Cardiac septum (tissue), 1 donor: ENCODE results near the gene CYYR1. TPM values are rescaled to one million over a fixed set of nuclear protein-coding genes. Genes with fewer than 3 reads are reported as not detected.
A peak's percentile ranks its signal among the peaks of the same experiment; 100 is the strongest.

Source experiments
- DNase-seq: peaks from one replicate; pipeline ENCODE4 v3.0.0-alpha.2; 2020; ENCODE audit warnings: low spot score
- intact Hi-C: fragments of 100-400 bp; cut with DNase I; formaldehyde crosslinking; loops from one replicate; pipeline ENCODE4 v1.14.0; 2022
- long read RNA-seq: library from polyadenylated mRNA; unstranded; transcript quantifications from one replicate; pipeline ENCODE4 v2.0.0, GENCODE V29; 2021
- total RNA-seq: library from RNA; stranded (reverse); fragmentation: NEBNext Ultra II Directional; extraction: Animal tissue kit (Norgen Biotek cat#: 25700); gene quantifications from one replicate; pipeline ENCODE4 v1.2.1, GENCODE V29; 2021
- donor health status: DM: no; HTN: no; CAD: no.

CYYR1 gene
- total RNA-seq: 13.8 TPM
- long read RNA-seq, transcript CYYR1-201 (4 exons, 3,101 nt): major isoform, 28 of 47 reads
- long read RNA-seq, partial matches to known transcripts: 4 of 47 reads
- long read RNA-seq, other reads (novel, unspliced or antisense): 15 of 47 reads

DNA sequence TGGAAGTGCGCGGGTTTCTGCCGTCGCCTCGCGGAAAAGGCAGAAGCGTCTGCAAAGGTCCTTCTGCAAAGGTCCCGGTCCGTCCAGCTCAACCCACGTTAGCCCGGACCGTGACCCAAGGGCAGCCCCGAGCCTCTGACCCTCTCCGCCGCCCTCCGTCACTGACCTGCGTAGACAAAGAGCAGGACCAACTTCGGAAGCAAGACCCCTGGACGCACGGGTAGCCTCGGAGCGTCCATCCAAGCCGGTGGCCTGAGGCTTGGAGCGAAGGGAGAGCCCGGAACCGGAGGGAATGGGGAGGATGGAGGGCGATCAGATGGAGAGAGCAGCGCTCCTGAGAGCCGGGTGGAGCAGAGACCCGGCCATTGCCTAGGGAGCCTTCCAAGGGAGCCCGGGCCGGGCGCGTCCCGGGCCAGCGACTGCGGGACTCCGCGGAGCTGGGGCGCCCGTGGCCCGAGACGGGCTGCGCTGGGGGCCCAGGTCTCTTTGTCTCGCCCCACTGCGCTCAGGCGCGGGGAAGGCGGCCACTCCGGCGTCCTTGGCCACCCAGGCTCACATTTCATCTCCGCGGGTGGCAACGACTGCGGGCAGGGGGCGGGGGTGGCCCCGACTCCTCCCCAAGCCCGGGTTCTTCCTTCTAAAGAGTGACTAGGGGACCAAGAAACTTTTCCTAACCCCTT, at the start of gene CYYR1:
Gene CYYR1 (minus strand): TSS at position 585 of the 680 bp plus-strand sequence. CDS start 346 bp downstream, at position 239.
- intact Hi-C loops: loop anchor here (10.0 kb wide), 1 partner anchor 688 kb away; no protein-coding TSS in a partner anchor
- peak; percentile 79 for DNase-seq

DNA sequence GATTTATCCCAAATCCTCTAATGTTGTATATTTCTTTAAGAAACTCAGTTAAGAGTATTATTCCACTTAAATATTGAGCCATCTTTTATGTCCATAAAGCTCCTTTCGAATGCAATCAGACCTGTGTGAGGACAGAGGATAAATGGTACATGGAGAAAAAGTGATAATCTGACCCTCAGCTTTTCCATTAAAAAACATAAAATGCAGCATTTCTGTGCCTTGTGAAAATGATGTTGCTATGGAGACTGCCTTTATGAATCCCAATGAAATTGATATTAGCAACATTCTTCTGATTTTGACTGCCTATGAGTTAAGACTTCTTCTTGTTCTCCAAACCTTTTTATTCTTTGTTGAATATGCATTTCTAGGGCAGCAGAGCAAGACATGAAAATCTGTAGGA, 44.1 kb upstream of the CYYR1 start:
- intact Hi-C loops: no loop called here
- DNase-seq: no peak

DNA sequence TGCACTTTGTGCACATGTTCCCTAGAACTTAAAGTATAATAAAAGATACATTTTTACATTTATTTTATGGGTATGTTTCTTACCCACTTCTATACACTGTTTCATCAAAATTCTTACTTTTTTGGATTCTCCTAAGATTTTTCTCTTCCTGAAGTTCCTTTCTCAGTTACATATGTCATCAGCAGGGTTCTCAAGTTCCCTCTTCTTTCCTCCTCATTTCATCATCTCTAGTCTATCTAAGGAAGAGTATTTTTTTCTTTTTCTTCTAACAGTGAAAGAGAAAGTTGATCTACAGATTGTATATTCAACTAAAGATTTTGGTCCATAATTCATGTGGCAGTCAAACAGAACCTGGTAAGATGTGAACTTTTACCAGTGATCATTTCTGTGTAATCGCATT, 41.2 kb upstream of the CYYR1 start:
- no peak for DNase-seq
- intact Hi-C loops: no loop called here

DNA sequence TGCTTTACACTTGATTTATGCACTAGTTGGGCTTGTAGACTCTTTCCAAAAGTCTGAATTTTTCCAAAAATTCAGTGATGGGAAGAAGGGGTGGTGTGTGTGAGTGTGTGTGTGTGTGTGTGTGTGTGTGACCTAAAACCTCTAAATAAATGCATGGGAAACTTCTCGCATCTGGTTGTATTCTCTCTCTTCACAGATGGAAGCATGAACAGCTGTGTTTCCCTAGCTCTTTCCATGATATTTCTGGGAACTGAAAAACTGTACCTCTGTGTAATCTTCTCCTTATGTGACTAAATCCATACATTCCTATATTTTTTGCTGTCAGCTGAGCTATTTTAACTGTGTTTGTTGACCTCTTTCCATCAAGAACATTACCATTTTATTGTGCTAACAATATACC, 26.2 kb upstream of the CYYR1 start:
- intact Hi-C loops: no loop called here

DNA sequence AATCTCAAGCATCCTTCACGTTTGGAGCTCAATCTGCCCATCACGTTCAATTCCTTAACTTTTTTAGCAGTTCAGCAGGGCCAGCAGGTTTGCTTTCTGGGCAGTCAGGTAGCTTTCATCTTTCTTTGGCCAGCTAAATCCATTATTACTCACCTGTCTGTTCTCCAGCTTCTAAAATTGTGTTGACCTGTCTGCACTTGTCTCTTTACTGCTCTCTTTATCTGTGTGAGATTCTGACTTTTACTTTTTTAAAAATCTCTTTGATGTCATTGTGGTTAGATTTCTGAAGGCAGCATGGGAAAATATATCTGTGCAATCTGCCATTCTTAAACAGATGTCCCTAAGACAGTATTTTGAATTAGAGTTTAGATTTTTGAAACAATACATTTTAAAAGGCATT, 24.9 kb upstream of the CYYR1 start:
- intact Hi-C loops: no loop called here

More for the DNA sequence above, 26.2 kb upstream of the CYYR1 start:
- no peak for DNase-seq

DNA sequence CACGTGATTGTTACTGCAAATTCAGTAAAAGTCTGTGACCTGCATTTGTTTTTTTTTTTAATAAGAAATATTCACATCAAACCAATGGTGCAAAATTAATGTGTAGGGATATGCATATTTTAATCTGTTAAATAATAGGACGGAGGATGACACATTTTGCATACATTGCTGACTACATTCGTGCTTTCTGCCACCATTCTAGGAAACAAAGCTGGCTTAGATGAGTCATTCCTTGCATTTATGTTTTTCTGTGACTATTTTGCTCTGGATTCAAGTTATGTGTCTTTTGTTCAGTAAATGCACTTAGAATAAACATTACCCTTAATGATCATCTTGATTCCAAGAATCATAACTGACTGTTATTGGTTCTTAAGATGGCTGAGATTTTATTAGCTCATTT, 23.9 kb upstream of the CYYR1 start:
- intact Hi-C loops: no loop called here
- no peak for DNase-seq

More for the DNA sequence above, 24.9 kb upstream of the CYYR1 start:
- DNase-seq: no peak

DNA sequence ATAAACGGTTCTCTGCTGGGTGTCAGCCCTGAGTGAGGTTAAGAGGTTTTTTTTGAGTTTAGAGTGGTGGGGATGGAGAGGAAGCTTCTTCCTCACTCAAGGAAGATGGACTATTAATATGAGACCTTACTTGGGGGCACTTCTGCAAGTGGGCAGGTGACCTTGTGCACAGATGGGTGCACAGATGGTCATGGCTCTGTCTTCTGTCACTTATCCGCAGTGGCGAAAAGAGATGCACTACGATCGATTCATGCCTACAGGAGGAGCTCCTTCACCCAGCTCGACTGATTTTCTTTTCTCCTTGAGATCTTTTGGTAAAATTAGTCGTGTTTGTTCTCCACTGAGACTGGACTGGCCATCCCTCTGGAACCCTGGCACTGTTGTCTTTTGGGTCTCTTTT, 22.9 kb upstream of the CYYR1 start:
- intact Hi-C loops: no loop called here

DNA sequence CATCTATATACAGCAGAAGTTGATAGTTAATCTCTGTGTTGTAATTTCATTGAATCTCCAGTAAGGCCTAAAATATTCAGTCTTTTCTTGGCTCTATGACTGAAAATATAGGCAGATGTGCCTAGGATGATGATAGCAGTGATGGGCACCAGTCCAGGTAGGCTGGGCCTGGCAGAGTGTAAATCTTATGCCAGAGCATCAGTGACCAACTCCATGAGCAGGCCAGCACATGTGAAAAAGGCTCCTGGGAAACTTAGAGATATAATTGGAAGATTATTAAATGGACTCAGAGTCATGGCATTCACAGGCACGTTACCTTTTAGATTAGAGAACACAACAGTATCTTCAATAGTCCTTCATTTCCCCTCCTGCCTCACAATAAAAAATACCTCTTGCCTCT, 20.7 kb upstream of the CYYR1 start:
- intact Hi-C loops: no loop called here
- DNase-seq: no peak

More for the DNA sequence above, 22.9 kb upstream of the CYYR1 start:
- DNase-seq: no peak

DNA sequence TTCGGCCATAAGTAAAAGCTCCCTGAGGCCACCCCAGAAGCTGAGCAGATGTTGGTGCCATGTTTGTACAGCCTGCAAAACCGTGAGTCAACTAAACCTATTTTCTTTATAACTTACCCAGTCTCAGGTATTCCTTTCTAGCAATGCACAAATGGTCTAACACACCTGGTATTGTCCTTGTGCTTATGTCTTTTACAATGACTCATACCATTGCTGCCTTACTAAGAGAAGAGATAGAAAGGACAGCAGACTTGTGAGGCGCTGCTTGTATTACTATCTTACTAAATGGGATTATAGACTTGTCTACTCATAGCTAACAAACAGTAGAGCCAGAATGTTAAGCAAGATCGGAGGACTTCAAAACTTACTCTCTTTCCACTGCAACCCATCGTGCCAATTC, 18.5 kb upstream of the CYYR1 start:
- intact Hi-C loops: no loop called here
- no peak for DNase-seq

DNA sequence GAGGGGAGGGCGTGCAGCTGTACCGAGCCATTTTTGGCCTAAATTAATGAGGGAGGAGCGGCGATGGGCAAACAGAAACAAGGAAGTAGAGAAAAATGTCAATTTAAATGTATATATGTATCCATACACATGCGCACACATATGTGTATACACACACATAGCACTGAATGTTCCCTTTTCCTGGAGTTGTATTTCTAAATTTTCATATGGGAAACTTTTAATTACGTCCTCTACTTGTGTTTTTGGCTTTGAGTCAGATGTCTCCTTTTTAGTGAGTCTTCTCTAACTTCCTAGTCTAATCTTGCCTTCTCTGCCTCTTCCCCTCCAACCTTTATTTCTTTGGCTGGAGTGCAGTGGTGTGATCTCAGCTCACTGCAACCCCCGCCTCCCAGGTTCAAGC, 15.4 kb upstream of the CYYR1 start:
- intact Hi-C loops: no loop called here
- DNase-seq: no peak

DNA sequence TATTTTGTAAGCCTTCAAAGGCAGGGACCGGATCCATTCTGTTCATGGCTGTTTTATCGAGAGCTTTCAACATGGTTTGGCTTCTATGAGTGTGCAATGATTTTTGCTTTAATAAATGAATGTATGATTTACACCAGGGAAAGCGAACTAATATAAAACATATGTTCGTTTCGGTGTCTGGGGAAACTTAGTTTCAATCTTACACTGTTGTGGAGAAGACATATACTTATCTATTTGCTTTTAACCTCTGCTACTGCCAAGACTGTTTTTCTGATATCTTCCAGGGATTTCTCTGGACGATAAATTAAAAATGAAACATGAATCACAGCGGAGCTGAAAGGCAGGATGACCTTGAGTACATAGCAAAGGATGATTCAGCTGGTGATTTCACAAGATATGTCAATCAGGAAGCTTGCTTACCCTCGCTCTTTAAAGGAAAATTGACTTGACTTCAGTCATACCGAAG, 14.7 kb upstream of the CYYR1 start:
- DNase-seq: no peak
- intact Hi-C loops: no loop called here

DNA sequence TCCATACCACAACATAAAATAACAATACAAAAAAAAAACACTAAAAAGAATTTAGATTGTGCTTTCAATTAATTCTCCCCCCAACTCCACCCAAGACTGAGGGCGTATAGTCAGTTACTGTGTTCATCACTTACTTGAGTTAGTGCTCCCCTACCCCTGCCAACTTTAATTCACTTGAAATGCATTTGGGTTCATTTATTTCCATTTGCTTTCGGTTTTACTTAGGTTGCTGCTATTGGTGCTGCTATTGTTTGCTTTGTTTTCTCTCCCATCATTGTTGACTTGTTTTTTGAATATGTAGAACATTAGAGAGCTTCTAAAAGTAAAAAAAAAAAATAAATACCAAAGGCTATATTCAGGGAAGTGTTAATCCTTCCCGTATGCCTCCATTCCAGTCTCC, 10.7 kb upstream of the CYYR1 start:
- intact Hi-C loops: no loop called here
- DNase-seq: no peak

DNA sequence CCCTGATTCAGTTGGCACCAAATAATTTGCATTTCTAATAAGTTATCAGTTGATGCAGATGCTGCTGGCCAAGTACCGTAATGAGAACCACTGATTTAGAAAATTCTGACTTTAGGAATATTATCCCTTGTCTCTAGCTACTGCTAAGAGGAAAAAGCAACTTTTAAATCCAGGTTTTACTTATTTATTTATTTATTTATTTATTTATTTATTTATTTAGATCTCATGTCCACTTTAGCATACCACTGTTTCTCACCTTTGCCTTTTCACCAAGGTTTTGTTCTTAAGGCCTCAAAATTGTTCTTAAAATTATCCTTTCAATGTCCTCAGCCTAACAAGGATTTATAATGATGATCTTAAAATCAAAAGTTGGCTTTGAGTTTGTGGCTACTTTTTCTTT, 8.7 kb upstream of the CYYR1 start:
- no peak for DNase-seq
- intact Hi-C loops: no loop called here

DNA sequence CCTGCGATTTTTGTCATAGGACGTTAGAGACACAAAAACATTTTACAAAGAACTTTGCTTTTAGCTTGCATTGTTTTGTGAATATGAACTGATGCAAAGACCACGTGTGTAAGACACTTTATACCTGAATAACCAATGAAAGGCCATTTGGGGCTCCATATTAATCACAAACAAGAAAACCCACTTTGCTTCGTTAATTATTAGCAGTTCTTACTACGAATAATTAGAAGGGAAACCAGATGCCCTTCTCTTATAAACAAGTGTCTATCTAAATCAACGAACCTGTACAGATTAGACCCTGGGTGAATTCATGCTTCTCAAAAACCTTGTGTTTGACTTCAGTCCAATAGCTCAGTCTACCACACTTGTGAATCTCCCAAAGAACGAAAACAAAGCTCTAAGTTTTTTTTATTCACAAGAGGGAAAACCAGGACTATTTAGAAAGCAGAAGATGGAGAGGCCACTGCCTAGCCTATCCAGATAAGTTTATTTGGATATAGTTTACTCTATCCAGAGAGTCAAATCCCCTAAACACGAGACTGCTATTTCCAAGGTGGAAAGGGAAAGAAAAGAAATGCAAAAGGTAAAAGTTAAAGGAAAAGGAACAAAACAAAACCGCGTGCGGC, 897 bp downstream of the CYYR1 start:
- intact Hi-C loops: loop anchor here (10.0 kb wide), 1 partner anchor 687 kb away; no protein-coding TSS in a partner anchor
- DNase-seq: no peak

DNA sequence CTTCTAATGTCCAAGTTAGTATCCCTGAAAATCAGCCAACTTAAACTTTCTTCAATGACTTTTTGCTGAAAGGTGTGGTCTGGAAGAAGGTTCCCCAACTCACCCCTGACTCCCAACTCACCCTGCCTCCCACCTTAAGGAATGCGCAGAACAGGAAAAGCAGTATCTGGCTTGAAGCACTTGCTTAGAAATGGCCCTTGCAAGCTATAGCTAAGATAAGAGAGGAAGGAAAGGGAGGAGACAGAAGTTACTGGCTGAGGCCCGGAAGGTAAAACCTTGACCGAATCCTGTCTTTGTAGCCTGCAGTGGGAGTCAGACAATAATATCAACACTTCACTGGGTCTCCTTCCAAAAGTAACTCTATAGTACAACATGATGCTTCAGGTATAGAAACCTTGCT, 2.9 kb downstream of the CYYR1 start:
- no peak for DNase-seq
- intact Hi-C loops: loop anchor here (2.0 to 10.0 kb wide), 2 partner anchors 23 to 685 kb away; no protein-coding TSS in a partner anchor

DNA sequence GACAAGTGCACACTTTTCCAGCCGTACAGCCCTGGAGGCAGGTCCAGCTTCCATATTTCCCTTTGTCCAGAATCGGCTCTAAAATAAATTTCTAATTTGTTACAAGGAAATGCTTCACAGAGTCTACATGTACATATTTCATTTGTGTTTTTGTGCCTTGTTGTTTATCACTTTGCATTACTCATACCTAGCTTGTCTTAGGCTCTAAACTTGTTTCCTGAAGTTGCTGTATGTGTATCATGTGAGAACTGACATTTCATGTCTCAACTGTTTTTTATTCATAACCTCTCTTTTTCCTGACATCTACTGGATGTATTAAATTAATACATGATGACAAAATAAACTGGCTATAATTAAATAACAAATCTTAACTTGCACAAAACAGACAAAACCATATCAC, 7.5 kb downstream of the CYYR1 start:
- DNase-seq: no peak
- intact Hi-C loops: no loop called here

DNA sequence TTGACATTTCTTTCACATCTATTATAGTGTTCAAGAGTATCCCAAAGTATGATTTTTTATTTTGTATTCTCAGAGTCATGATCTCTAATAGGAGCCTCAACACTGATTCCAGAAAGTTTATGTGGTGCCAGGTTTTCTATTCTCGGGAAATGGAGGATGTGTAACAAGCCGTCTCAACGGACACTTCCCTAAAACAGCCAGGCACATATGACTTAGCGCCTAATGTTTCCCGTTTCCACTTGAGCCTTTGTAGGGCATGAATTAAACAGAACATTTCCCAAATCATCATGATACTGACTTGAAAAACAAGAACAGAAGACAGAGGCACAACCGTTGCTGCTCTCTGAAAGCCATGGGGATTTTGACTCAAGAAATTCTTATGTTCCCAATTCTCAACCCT, 8.0 kb downstream of the CYYR1 start:
- DNase-seq: no peak
- intact Hi-C loops: no loop called here

DNA sequence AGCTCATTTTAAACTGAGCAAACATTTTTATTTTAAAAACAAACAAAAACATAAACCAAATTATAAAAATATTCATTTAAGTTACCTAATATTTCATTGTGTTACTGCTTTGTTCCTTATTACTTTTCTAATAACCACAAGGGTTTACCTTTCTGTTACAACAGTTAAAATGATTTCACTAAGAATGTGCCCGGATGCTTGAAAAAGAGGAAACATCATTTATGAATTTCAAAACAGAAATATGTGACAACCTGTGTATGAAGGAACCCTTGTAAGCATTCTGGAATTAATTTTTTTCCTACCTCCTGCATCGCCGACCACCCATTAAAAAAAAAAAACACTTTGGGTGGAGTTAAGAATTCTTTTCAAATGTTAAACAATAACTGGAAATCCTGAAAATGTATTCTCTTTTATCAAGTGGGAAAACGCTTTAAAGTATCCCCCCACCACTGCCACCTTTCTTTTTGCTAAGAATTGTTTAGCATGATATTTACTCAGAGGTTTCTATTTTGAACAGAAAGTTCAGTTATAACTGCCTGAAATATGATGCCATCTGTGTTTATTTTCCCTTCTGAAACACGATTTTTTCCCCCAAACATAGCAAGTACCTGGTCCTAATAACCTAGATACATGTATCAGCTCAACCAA, 9.1 kb downstream of the CYYR1 start:
- no peak for DNase-seq
- intact Hi-C loops: no loop called here

DNA sequence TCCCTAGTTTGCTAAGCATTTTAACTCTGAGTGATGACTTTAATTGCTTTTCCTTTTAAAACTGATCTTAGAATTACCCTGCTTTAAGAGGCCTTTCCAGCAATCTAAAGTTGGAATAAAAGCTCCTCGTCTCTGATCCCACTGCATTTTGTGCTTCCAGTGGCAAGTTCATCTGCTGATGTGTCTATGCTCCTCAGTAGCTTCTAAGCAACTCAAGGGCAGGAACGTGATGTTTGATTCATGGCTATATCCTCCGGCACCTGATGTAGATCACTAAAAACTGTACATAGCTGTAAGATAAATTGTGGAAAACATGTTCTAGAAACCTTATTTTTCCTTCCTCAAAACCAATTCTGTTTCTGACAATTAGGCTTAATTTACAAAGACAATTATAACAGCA, 12.5 kb downstream of the CYYR1 start:
- intact Hi-C loops: no loop called here
- DNase-seq: no peak

DNA sequence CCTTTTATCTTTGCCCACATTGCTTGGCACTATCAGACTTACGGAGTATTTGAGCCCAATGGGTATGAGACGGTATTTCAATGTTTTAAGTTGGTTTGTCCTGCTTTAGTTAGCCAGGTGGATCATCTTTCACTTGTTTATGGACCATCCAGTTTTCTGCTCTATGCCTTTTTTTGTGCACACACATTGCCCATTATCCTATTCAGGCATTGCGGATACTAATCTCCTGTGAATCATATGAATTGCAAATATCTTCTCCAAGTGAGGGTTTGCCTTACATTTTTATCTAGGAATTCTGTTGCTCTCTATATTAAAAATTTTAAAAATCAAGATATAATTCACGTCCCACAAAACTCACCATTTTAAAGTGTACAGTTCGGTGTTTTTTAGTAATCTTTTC, 14.0 kb downstream of the CYYR1 start:
- DNase-seq: no peak
- intact Hi-C loops: no loop called here

DNA sequence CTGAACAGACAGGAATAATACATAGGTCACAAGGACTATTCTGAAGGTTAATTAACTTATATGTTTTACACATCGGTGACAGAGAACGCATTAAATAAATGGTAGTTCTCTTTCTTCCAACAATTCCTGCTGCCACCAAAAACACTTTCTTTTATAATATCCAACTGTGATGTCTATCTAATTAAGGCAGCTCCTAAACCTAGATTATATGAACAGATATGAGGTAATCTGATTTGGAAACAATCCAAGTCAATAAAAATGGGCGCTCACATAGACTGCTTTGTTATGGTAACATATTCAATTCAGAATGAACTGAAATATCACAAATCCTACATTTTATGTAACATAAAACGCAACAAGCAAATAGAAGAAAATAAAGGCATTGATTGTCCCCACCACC, 16.0 kb downstream of the CYYR1 start:
- DNase-seq: no peak
- intact Hi-C loops: no loop called here
